ENCODE results near the gene GPC1.

The GPC1 gene

DNA sequence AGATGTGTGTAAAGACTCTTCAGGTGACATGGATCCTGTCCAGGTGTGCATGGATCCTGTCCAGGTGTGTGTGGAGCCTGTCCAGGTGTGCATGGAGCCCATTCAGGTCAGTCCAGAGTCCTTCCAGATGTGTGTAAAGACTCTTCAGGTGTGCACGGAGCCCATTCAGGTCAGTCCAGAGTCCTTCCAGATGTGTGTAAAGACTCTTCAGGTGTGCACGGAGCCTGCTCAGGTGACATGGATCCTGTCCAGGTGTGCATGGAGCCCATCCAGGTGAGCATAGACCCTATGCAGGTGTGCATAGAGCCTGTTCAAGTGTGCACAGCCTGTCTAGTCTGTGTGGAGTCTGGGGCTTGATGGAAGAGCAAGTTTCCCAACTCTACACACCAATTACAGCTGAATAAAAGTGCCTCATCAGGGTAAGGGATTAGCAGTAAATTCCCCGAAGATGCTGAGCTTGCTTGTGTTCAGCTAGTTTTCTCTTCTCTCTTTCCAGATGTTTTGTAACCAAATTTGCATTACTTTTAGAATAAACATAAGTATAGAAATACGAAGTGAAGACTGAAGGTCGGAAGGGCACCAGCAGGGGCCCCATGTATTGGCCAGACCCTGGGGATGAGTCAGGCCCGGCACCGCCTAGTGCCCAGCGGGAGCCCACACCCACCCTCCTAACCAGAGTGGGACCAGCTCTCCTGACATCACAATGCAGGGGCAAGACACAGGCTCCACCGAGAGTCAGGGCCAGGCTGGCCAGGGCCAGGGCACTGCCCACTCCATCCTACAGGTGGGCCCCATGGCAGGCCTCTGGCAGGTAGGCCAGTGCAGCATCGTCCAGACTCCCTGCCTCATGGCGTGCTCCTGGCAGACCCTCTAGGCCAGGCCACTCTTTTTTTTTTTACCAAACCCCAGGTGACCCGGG lies 38.6 kb upstream of the GPC1 start:
- no peak for DNase-seq (ENCODE audit: low read depth in 2 of 2)

DNA sequence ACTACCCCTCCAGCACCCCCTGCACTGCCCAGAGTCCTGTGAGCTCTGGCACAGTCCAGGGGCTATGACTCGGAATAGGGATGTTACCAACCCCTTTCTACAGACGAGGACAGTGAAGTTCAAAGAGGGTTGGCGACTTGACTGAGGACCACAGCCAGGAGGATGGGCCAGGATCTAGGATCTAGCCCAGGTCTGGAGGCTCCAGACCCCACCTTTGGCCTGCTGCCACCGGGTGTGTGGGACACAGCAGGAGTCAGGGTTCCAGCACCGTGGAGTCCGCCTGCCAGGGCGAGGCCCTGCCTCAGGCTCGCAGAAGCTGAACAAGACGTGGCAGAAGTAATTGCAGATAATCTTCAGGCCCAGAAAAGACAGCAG lies 37.9 kb upstream of the GPC1 start:
- DNase-seq (ENCODE audit: low read depth in 2 of 2): no peak

DNA sequence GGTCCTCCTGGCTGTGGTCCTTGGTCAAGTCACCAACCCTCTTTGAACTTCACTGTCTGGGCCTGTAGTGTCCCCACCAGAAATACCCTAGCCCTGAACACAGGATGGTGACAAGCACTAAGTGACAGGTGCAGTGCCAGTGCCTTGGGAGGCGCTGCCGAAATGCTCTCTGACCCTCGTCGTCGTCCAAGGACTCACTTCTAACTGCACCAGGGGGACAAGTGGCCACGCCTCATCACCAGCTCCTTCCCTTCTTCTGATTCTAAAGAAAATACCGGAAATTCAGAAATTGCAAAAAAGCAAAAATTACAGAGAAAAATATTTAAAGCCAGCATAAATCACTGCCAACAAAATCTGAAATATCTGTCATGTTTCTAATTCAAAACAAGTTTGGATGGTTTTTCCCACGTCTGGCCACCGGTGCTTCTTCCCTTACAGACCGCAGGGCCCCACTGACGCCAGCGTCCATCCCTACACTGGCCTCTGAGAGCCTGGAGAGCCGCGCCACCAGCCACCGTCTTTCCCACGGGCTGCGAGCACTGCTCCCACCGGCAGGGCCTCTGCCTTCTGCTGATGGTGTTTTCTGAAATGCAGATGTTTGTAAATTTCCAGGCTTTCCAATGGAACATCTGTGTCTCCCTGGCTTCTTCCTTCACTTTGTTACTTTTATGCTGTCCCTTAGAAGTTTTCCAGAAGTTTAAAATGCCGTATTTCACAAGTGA lies 37.4 kb upstream of the GPC1 start:
- DNase-seq (ENCODE audit: low read depth in 2 of 2): no peak

DNA sequence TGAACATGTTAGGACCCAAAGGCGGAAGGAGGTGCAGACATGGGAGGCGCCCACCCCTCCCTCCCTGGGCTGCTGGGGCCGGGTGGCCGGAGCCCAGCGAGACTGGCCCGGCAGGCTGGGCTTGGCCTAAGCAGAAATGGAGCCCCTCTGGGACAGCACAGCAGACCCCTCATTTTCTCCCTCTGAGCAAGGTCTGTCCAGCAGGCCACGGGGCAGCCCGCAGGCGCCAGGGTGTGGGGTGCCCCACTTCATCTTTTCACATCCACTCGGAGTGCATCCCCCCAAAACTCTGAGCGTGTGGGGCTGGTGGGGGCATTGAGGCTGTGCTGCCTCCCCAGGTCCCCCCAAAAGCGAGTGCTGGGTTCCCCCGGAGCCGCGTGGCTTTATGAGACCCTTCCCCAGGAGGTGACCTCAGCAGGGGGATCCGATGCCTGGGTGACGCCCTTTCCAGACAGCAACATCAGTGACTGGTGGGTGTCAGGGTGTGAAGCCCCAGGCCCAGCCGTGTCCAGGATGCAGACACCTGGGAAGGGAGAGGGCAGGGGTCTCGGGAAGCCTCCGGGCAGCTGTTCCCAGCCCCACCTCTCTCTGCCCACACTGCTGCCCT lies 36.7 kb upstream of the GPC1 start:
- DNase-seq (ENCODE audit: low read depth in 2 of 2): no peak

DNA sequence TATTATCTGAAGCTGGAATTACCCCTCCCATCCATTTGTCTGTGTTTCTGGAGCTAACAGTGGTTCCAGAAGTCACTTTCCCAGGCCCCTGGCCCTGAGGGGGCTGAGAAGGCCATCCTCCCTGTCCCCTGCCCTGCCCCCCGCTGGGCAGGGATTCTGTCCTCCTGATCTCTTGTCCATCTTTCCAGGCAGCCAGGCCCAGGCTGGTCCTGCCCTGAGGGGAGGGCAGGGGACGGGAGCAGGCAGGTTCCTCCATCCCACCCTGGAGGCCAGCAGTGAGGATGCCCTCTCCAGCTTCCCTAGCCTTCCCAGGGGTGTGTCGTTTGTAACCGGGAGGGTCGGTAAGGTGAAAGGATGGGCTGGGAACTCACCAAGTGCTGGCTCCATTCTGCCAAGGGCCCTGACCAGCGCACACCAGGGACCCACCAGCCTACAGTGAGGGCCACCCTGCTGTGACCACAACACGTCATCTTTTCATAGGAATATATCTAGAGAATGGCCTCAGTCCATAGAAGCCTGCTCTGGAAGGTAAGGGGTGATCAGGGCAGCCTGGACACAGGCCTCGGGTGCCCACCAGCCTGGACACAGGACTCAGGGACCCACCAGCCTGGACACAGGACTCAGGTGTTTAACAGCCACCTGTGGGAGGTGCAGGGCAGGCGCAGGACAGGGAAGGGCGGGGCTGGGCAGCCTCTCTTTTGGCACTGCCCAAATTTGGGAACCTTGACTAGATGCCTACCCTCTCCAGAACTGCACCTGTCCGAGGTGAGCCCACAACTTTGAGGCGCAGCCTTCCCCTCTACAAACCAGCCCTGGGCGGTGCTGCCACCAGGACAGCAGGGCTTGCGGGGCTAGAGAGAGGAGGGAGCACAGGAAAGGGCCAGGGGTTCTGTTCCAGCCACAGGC lies 35.8 kb upstream of the GPC1 start:
- no peak for DNase-seq (ENCODE audit: low read depth in 2 of 2)

DNA sequence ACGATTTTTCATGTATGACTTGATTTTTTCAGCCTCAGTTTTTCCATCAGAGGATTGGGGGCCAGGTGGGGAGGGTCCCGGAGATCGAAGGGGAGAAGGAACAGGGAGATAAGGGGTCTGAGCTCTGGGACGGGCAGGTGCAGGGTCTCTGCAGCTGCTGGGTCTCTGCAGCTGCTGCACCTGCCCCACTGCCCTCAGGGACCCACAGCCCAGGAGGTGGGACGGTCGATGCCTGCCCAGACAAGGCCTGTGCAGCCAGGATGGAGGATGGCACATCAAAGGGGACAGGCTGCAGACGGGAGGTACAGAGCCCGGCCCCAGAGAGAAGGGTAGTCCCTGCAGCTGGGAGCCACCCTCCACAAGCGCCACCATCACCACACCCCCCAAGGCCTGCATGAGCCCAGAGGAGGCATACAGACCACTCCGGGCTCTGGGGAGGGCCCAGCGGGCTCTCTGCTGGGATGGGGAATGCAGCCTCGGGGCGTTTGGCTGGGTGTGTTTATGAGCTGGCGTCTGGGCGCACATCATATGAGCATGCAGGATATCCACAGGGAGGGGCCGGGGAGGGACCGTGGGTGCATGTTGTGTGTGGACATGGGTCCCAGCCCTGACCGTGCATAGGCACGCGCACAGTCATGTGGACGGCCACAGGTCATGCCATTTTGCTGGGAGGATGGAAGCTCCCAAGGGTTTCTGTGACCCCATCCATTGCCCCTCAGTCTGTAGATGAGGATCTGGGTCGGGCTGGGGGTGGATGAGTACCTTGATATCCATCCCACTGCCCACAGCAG lies 34.9 kb upstream of the GPC1 start:
- DNase-seq (ENCODE audit: low read depth in 2 of 2): no peak

DNA sequence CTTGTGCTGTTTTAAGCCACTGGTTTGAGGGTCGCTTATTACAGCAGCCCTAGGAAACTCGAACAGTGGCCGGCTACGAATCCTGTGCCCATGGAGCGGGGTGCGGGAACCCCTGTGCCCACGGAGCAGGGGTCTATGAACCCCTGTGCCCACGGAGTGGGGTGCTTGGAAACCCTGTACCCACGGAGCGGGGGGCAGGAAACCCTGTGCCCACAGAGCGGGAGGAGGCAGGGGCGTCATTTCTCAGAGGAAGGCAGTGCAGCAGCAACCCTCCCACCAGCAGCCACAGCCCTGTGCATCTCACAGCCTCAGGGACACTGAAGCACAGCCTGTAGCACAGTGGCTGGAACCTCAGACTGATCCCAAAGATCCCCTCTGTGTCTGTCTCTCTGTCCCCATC lies 34.2 kb upstream of the GPC1 start:
- DNase-seq (ENCODE audit: low read depth in 2 of 2): no peak

DNA sequence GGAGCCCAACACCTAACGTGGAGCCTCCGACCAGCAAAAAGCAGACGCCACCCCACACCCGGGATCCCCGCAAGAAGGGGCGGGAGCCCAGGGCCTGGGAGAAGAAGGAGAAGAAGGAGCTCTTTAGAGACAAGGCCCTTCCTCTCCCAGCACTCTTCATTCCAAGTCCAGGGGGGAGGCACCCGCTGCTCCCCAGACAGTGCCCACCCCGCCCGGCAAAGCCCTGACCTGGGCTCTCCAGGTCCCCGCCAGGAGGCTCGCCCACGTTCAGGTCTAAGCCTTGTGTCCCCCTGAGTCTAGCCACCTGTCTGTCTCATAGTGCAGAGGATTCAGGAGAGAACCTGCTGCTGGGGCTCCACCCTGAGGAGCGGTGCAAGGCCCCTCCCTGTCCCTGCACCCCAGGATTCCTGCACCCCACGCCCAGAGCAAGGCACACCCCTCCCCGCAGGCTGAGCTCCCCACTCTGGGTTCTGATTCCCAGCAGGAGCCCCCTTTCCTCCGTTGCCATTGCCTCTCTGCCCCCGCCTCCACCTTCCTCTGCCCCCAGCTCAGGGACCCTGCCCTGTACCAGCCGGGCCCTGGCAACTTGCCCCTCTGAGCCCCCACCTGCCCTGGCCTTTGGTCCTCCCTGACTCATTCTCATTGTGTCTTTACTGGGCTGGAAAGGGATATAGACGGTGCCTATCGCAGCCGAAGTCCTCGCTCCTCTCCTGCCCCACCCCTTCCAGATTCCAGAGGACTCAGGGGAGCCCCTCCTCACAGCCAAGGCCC lies 33.5 kb upstream of the GPC1 start:
- no peak for DNase-seq (ENCODE audit: low read depth in 2 of 2)

DNA sequence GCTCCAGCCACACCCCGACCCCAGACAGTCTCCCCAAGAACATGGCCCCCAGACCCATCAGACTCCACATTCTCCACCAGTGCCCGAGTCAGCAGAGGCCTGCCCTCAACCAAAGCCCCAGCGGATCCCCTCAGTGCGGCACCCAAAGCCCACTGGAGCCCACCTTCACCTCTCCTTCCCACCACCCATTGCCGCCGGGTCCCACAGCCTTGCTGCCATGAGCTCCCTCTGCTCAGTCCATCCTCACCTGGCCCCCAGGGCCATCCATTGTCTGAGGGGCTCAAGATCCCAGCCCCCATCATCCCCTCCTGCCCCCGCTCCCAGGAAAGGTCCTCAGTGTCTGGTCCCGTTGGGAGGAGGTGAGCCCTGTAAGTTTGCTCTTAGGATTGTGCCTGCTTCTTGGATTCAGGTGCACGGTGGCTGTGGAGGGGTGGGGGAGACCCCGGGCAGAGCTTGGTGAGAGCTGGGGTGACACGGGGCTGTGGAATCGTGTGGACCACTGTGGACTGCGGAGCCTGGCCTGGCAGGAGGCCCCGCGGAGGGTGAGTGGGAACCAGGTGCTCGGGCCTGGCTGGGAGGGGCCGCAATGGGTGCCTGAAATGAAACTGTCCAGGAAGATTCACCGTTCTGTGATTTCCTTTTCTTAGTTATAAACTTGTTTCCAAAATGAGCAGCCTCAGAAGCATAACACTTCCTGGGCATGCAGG lies 32.7 kb upstream of the GPC1 start:
- no peak for DNase-seq (ENCODE audit: low read depth in 2 of 2)

DNA sequence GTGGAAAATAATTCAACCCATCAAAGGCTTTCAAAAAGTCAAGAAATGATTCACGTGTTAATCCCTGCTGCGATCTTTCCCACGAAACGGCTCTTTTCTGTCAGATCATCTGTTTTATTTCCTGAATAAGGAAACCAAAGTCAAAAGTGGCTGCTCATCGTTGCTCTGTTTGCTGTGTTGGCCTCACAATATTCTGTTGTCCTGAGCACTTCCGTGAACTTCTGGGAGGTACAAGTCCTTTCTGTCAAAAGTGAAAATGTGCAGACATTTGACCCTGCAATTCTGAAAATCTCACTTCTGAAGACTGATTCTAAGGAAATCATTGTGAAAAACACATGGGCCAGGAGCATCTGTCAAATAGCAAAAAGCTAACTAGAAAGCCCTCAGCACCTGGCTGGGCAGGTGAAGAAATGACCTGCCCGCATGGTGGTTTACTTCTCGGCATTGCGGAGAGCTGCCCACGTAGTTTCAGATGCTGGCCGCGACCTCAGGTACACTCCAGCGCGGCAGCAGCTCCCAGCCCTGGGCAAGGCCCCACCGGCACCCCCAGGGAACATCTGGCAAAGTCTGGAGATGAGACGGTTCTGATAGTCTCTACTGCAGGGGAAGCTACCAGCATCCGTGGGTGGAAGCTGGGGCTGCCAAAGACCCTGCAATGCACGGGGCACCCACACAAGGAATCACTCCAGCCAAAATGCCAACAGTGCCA lies 31.9 kb upstream of the GPC1 start:
- DNase-seq (ENCODE audit: low read depth in 2 of 2): no peak

DNA sequence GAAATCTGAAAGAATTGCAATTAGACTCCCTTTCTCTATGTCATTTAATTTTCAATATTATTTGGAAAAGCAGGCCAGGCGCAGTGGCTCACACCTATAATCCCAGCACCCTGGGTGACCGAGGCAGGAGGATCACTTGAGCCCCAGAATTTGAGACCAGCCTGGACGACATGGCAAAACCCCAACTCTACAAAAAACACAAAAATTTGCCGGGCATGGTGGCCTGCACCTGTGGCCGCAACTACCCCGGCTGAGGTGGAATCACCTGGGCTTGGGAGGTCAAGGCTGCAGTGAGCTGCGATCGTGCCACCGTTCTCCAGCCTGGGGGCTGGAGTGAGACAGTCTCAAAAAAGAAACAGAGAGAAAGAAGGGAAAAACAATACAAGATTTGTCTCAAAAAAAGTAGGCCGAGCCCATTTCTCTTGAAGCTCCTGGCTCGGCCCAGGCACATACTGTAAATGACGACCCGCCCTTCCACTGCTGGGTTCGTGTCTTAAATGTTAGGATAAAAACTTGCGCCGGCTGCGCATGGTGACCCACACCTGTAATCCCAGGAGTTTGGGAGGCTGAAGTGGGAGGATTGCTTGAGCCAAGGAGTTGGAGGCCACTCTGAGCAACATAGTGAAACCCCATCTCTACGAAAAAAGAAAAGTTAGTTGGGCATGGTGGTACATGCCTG lies 31.1 kb upstream of the GPC1 start:
- no peak for DNase-seq (ENCODE audit: low read depth in 2 of 2)

DNA sequence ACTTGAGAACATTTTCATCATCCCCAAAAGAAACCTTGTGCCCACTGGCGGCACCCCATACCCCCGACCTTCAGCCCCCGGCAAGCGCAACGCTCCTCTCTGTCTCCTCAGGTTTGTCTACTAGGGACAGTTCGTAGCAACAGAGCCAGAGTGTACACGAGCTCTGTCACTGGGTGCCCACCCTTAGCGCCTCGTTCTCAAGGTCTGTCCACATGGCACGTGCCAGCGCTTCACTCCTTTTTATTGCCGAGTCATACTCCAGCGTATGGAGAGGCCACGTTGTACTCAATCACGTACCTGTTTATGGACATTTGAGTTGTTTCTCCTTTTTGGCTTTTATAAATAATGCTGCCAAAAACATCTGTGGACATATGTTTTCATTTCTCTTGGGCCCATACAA lies 30.3 kb upstream of the GPC1 start:
- DNase-seq (ENCODE audit: low read depth in 2 of 2): no peak

DNA sequence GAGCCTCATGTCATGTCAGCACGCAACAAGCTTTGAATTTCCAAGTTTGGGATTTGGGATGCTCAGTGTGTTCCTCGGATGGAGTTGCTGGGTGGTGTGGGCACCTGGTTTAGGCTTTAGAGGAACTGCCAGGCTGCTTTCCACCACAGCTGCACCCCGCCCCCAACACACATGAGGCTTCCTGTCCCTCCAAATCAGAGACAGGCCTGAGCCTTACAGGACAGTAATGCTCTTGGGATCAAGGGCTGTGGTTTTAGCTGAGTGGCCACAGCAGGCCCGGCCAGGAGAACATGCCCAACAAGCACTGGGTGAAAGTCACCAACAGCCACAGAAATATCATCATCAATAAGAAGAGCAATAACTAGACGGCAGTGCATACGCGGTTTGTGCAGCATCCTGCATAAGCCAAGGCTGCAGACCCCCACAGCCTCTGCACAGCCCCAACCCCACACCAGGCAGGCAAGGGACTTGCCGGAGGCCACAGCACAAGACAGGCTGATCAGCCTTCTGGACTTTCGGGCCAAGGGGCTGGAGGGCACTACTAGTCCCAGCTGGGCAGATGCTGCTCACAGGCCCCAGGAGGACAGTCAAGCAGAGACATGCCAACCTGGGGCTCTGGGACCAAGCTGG lies 29.7 kb upstream of the GPC1 start:
- no peak for DNase-seq (ENCODE audit: low read depth in 2 of 2)

DNA sequence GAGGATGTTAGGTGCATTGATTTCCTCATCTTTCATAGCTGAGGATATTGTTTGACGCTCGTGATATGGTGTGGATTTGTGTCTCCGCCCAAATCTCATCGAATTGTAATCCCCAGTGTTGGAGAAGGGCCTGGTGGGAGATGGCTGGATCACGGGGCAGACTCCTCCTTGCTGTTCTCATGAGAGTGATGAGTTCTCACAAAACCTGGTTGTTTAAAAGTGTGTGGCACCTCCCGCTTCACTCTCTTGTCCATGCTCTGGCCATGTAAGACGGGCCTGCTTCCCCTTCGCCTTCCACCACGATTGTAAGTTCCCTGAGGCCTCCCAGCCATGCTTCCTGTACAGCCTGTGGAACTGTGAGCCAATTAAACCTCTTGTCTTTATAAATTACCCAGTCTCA lies 28.4 kb upstream of the GPC1 start:
- no peak for DNase-seq (ENCODE audit: low read depth in 2 of 2)

DNA sequence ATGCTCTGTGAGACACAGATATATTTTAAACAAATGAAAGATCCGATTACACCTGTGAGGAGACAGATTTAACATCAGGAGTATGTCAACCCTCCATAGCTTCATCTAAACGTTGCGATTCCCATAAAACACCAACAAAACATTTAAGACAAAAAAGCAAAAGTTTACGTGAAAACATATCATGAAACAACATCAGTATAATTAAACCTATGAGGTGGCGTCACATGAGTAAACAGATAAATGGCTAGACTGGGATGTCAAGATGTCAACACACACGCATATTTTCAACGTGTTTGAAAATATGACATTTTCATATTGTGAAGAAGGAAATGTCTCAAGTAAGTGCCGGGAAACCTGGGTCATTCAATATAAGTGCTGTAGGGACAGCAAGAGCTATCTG lies 25.5 kb upstream of the GPC1 start:
- DNase-seq (ENCODE audit: low read depth in 2 of 2): no peak

DNA sequence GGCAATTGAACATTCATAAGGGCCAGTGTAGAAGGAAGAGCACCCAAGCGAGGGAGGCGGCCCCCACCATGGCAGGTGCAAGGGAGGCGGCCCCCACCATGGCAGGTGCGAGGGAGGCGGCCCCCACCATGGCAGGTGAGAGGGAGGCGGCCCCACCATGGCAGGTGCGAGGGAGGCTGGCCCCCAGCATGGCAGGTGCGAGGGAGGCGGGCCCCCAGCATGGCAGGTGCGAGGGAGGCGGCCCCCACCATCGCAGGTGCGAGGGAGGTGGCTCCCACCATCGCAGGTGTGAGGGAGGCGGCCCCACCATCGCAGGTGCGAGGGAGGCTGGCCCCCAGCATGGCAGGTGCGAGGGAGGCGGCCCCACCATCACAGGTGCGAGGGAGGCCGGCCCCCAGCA lies 24.7 kb upstream of the GPC1 start:
- DNase-seq (ENCODE audit: low read depth in 2 of 2): no peak

DNA sequence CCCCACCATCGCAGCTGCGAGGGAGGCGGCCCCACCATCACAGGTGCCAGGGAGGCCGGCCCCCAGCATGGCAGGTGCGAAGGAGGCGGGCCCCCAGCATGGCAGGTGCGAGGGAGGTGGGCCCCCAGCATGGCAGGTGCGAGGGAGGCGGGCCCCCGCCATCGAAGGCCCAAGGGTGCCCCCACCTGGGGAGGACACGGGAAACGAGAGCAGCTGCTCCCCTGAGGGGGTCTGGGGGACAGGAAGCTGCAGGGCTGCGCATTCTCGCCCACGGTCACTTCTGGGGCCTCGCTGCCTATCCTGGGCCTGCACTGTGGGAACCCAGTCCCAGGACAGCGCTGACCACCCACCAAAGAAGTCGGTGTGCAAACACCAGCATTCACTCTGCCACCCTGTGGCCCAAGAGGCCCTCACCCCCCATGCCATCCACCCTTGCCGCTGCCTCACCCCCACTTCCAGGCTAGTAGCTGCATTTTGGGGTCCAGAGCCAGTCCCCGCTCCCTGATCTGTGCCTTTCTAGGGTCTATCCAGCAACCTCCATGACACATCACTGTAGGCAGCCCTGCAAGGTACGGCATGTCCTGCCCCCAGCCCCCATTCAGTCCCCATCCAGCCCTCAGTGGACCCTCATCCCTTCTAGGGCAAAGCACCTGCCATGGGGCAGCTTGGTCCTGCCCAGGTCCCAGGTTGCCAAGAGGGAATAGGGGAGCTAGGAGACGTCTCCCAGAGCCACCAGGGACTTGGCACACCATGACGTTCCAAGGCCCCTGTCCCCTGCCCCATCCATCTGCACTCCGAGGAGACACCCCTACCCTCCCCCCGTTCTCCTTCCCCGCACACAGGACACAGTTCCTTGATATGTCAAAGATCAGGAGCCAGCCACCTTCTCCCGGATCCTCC lies 24.0 kb upstream of the GPC1 start:
- DNase-seq (ENCODE audit: low read depth in 2 of 2): no peak

Data from fibroblast of skin of left biceps (primary cell).